Measurements from ENCODE around the gene SLC35G3. TPM values are rescaled to one million over a fixed set of nuclear protein-coding genes. Genes with fewer than 3 reads are reported as not detected.

SLC35G3 gene
- total RNA-seq, 2 donors from 2014 or later, result not detected

DNA sequence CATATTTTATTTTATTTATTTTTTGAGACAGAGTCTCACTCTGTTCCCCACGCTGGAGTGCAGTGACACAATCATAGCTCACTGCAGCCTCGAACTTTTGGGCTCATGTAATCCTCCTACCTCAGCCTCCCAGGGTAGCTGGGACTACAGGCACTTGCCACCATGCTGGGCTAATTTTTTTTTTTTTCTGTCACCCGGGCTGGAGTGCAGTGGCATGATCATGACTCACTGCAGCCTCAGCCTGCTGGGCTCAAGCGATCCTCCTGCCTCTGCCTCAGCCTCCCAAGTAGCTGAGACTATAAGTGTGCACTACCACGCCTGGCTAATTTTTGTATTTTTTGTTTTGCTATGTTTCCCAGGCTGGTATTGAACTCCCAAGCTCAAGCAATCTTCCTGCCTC, 29.5 kb downstream of the SLC35G3 start:
- TF ChIP-seq POLR2A (IDR thresholded peaks at IDR 0.05), result no peak
- TF ChIP-seq, protein P1, sequence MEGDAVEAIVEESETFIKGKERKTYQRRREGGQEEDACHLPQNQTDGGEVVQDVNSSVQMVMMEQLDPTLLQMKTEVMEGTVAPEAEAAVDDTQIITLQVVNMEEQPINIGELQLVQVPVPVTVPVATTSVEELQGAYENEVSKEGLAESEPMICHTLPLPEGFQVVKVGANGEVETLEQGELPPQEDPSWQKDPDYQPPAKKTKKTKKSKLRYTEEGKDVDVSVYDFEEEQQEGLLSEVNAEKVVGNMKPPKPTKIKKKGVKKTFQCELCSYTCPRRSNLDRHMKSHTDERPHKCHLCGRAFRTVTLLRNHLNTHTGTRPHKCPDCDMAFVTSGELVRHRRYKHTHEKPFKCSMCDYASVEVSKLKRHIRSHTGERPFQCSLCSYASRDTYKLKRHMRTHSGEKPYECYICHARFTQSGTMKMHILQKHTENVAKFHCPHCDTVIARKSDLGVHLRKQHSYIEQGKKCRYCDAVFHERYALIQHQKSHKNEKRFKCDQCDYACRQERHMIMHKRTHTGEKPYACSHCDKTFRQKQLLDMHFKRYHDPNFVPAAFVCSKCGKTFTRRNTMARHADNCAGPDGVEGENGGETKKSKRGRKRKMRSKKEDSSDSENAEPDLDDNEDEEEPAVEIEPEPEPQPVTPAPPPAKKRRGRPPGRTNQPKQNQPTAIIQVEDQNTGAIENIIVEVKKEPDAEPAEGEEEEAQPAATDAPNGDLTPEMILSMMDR (IDR thresholded peaks at IDR 0.05), result no peak
- H3K27me3 ChIP-seq, result no peaks in the 10 kb centered on the region
- H3K36me3 ChIP-seq (replicated peaks in 1 of 2; ENCODE audit: insufficient read depth in 1 of 2, low read depth in 2 of 2), result no peaks in the 10 kb centered on the region
- H3K27ac ChIP-seq, result no peak overlapping the region
- no peak overlapping the region for H3K4me3 ChIP-seq
- WGBS, 2 donors, result 49 to 72% methylated on average over 5 of the region's 5 CpGs
- intact Hi-C loops (cut with DNase I), result loop anchor here (10.0 kb wide), 2 partner anchors 150 to 370 kb away; partner anchors contain the start of gene SLFN12L
- H3K4me1 ChIP-seq, result no peaks in the 10 kb centered on the region
- no peak for ATAC-seq
- no peaks in the 10 kb centered on the region for H3K9me3 ChIP-seq
- no peak for DNase-seq

DNA sequence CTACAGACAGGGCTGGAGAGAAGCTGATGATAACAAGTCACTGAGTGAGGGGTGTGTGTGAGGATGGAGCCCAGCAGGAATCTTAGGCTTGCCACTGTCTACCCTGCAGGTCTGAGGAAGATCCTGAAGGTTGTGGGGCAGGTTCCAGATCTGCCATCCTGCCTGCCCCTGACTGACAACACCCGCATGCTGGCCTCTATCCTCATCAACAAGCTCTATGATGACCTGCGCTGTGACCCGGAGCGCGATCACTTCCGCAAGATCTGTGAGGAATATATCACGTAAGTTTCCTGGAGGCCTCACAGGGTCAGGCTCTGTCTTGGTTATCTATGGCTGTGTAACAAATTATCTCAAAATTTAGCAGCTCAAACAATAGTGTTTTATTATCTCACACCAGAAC, 30.3 kb downstream of the SLC35G3 start:
- no peak overlapping the region for H3K4me3 ChIP-seq
- intact Hi-C loops (cut with DNase I), result loop anchor here (10.0 kb wide), 2 partner anchors 151 to 371 kb away; partner anchors contain the start of gene SLFN12L
- H3K9me3 ChIP-seq, result no peaks in the 10 kb centered on the region

DNA sequence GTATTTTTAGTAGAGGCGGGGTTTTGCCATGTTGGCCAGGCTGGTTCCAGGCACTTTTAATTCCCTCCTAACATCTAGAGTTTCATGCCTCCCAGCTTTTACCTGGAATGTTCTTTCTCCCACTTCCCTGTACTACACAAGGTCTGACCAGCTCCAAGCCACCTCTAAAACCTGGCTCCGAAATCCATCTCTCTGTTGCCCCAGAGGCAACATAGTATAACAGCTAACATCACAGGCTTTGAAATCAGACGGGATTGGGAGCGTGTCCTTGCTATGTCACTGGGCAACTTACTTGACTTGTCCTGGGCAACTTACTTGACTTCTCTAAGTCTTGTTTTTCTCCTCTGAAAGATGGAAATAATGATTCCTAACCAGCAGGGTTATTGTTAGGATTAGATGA, 31.4 kb downstream of the SLC35G3 start:
- H3K9me3 ChIP-seq, result no peaks in the 10 kb centered on the region
- intact Hi-C loops (cut with DNase I), result loop anchor here (10.0 kb wide), 2 partner anchors 152 to 372 kb away; partner anchors contain the start of gene SLFN12L
- no peaks in the 10 kb centered on the region for H3K27me3 ChIP-seq
- no peak overlapping the region for H3K4me3 ChIP-seq
- TF ChIP-seq POLR2A (IDR thresholded peaks at IDR 0.05), result no peak
- TF ChIP-seq, protein P1 (IDR thresholded peaks at IDR 0.05), result no peak
- ATAC-seq, result no peak
- H3K27ac ChIP-seq, result no peak overlapping the region
- WGBS, 2 donors, result 67 to 72% methylated on average over 4 of the region's 4 CpGs
- no peaks in the 10 kb centered on the region for H3K4me1 ChIP-seq
- DNase-seq, result no peak
- no peaks in the 10 kb centered on the region for H3K36me3 ChIP-seq (replicated peaks in 1 of 2; ENCODE audit: insufficient read depth in 1 of 2, low read depth in 2 of 2)

More for the DNA sequence above, 30.3 kb downstream of the SLC35G3 start:
- H3K27me3 ChIP-seq, result no peaks in the 10 kb centered on the region
- H3K36me3 ChIP-seq (replicated peaks in 1 of 2; ENCODE audit: insufficient read depth in 1 of 2, low read depth in 2 of 2), result no peaks in the 10 kb centered on the region
- 91% methylated on average over 7 of the region's 7 CpGs for WGBS, 2 donors
- no peak for DNase-seq
- ATAC-seq, result no peak
- no peak overlapping the region for H3K27ac ChIP-seq
- TF ChIP-seq, protein P1 (IDR thresholded peaks at IDR 0.05), result no peak
- no peak for TF ChIP-seq POLR2A (IDR thresholded peaks at IDR 0.05)
- no peaks in the 10 kb centered on the region for H3K4me1 ChIP-seq

DNA sequence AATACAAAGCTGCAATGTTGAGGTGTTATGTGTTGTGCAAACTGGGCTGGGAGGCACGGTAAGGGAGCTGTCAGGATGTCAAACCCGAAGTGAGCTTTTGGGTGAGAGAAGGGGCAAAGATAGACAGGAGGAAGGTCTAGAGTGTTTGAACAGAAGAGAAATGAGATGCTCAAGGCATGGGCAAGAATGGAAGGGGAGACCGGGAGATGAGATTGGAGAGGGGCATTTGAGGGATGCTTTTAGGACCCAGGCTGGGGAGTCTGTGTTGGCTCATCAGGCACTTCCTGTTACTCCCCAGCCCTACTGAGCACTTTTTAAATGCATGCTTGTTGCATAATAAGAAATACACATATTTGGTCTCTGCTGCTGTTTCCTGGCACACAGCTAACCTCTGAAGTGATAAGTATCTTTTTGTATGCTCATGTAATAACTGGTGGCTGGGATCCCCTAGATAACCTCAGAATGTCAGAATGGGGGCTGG, 32.9 kb downstream of the SLC35G3 start:
- no peaks in the 10 kb centered on the region for H3K27me3 ChIP-seq
- intact Hi-C loops (cut with DNase I), result loop anchor here (10.0 kb wide), 2 partner anchors 153 to 373 kb away; partner anchors contain the start of gene SLFN12L
- TF ChIP-seq, protein P1 (IDR thresholded peaks at IDR 0.05), result no peak
- no peak for TF ChIP-seq POLR2A (IDR thresholded peaks at IDR 0.05)
- no peak overlapping the region for H3K27ac ChIP-seq
- WGBS, 2 donors, result 36 to 42% methylated on average over 3 of the region's 3 CpGs
- no peak overlapping the region for H3K4me3 ChIP-seq
- no peak for ATAC-seq
- no peaks in the 10 kb centered on the region for H3K36me3 ChIP-seq (replicated peaks in 1 of 2; ENCODE audit: insufficient read depth in 1 of 2, low read depth in 2 of 2)
- no peaks in the 10 kb centered on the region for H3K4me1 ChIP-seq
- DNase-seq, result no peak
- no peaks in the 10 kb centered on the region for H3K9me3 ChIP-seq

All from body of pancreas (tissue), 4 donors.